Measurements from ENCODE around the gene PPM1L. TPM values are rescaled to one million over a fixed set of nuclear protein-coding genes. Genes with fewer than 3 reads are reported as not detected.

Gene PPM1L
- polyA plus RNA-seq, 3 donors: 5.5 to 9.9 (median 7.8) TPM

- H3K27ac ChIP-seq (ENCODE audit: low read depth in 1 of 2, low read length in 2 of 2): no peak overlapping the region
- H3K36me3 ChIP-seq (replicated peaks in 1 of 2; ENCODE audit: control insufficient read depth in 1 of 2, insufficient read depth in 2 of 2, low read length in 2 of 2): no peaks in the 10 kb centered on the region
- H3K79me2 ChIP-seq (ENCODE audit: insufficient read depth, low read length): no peaks in the 10 kb centered on the region
- no peak overlapping the region for H3K9ac ChIP-seq (ENCODE audit: insufficient read depth, low read length, poor library complexity, severe bottlenecking)
- DNase-seq: no peak
- H3K27me3 Mint-ChIP-seq (ENCODE audit: low read depth in 3 of 3): no peaks in the 10 kb centered on the region
- no peaks in the 10 kb centered on the region for H3K9me3 ChIP-seq (replicated peaks in 1 of 2; ENCODE audit: control insufficient read depth in 1 of 2, insufficient read depth in 1 of 2, low read length in 2 of 2)
- intact Hi-C loops (cut with micrococcal nuclease): no loop called here
- H3K4me1 ChIP-seq (ENCODE audit: control insufficient read depth in 1 of 2, insufficient read depth in 2 of 2, low read length in 2 of 2): peaks cover 0 to 5% of the 10 kb centered on the region in 2 donors
- no peak overlapping the region for H2AFZ ChIP-seq (ENCODE audit: insufficient read depth, low read depth, low read length, poor library complexity, severe bottlenecking)
- H3K27me3 ChIP-seq (ENCODE audit: control insufficient read depth in 2 of 2, insufficient read depth in 2 of 2, low read length in 2 of 2): no peaks in the 10 kb centered on the region
- peaks cover under 1 to 12% (median 3%) of the 10 kb centered on the region in 7 donors for H3K9me3 Mint-ChIP-seq
- H3K4me3 ChIP-seq (replicated peaks in 1 of 3; ENCODE audit: low read depth in 2 of 3, low read length in 3 of 3): no peak overlapping the region
- no peak overlapping the region for H3K4me2 ChIP-seq (replicated peaks; ENCODE audit: extremely low read depth, low read length, poor library complexity, severe bottlenecking)
- H3K27ac Mint-ChIP-seq: peak overlapping the region in 3 of 7 donors; percentile 33 to 78 (median 47)
- H3K36me3 Mint-ChIP-seq: peaks cover 0 to 3% of the 10 kb centered on the region in 2 donors
- H3K4me1 Mint-ChIP-seq: peaks cover 22% of the 10 kb centered on the region
- no CpG with 5 or more reads among the region's 3 CpGs for WGBS (ENCODE audit: insufficient coverage)
- TF ChIP-seq CTCF (IDR thresholded peaks at IDR 0.05): no peak
- no peak overlapping the region for H3K4me3 Mint-ChIP-seq
- no peaks in the 10 kb centered on the region for H4K20me1 ChIP-seq (ENCODE audit: insufficient read depth, low read length)
These were observed 294.9 kb downstream of the PPM1L start for GRCh38 chr3:161050935-161051334.

- TF ChIP-seq CTCF (IDR thresholded peaks at IDR 0.05): no peak
- no peaks in the 10 kb centered on the region for H3K27me3 ChIP-seq (ENCODE audit: control insufficient read depth in 2 of 2, insufficient read depth in 2 of 2, low read length in 2 of 2)
- no peaks in the 10 kb centered on the region for H3K79me2 ChIP-seq (ENCODE audit: insufficient read depth, low read length)
- no peak overlapping the region for H2AFZ ChIP-seq (ENCODE audit: insufficient read depth, low read depth, low read length, poor library complexity, severe bottlenecking)
- Mint-ChIP-seq H3K9me3 (peaks cover 0 to 9% (median 2%) of the 10 kb centered on the region in 7 donors), H3K27me3 (ENCODE audit: low read depth in 3 of 3) (no peaks in the 10 kb centered on the region), H3K27ac (no peak overlapping the region), H3K36me3 (peaks cover 0 to 3% of the 10 kb centered on the region in 2 donors), H3K4me1 (peaks cover 22% of the 10 kb centered on the region), H3K4me3 (no peak overlapping the region)
- H3K36me3 ChIP-seq (replicated peaks in 1 of 2; ENCODE audit: control insufficient read depth in 1 of 2, insufficient read depth in 2 of 2, low read length in 2 of 2): no peaks in the 10 kb centered on the region
- no peaks in the 10 kb centered on the region for H4K20me1 ChIP-seq (ENCODE audit: insufficient read depth, low read length)
- DNase-seq: no peak
- no peak overlapping the region for H3K27ac ChIP-seq (ENCODE audit: low read depth in 1 of 2, low read length in 2 of 2)
- no peak overlapping the region for H3K4me2 ChIP-seq (replicated peaks; ENCODE audit: extremely low read depth, low read length, poor library complexity, severe bottlenecking)
- H3K4me3 ChIP-seq (replicated peaks in 1 of 3; ENCODE audit: low read depth in 2 of 3, low read length in 3 of 3): no peak overlapping the region
- H3K4me1 ChIP-seq (ENCODE audit: control insufficient read depth in 1 of 2, insufficient read depth in 2 of 2, low read length in 2 of 2): peaks cover 0 to 5% of the 10 kb centered on the region in 2 donors
- intact Hi-C loops (cut with micrococcal nuclease): no loop called here
- no peaks in the 10 kb centered on the region for H3K9me3 ChIP-seq (replicated peaks in 1 of 2; ENCODE audit: control insufficient read depth in 1 of 2, insufficient read depth in 1 of 2, low read length in 2 of 2)
- H3K9ac ChIP-seq (ENCODE audit: insufficient read depth, low read length, poor library complexity, severe bottlenecking): no peak overlapping the region
- 95% methylated on average over 5 of the region's 6 CpGs for WGBS (ENCODE audit: insufficient coverage)
These were observed 295.8 kb downstream of the PPM1L start for GRCh38 chr3:161051856-161052255.
